Measurements from ENCODE around the gene ARSJ.

The ARSJ gene

DNA sequence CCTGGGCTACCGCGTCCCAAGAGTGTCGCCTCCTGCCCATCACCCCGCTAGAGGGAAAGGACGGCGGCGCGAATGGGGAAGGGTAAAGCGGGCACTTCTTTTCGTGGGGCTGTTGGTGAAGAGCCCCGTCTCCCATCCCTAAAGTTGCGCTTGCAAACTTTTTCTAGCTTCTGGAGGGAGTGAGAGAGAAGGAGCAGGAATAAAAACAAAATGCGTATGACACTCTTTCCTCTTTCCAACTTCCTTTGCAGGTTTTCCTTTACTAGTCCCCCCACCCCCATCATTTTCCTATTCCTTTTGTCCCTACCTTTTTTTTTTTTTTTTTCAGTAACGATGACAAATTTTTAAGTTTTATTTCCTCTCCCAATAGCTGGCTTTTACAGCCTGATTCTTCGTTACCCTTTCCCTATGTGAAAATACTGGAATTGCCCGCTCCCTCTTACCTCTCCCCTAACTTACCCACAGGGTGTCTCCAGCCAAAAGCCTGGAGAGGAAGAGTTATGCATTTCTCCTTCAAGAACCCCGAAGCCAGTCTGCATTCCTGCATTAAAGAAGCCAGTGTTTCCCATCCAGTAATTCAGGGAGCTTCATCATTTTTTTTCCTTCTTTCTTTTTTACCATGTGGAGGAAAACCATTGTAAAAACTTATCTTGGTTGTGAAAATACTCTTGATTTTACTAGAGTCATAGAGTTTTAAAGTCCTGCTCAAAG, 613 bp upstream of the ARSJ start:
- peak overlapping the region; percentile 89 for H3K4me3 ChIP-seq (ENCODE audit: low read length)
- no peaks in the 10 kb centered on the region for H3K4me1 ChIP-seq (ENCODE audit: control insufficient read depth, insufficient read depth, low read length)
- peak overlapping the region; percentile 82 for H3K9ac ChIP-seq (ENCODE audit: low read length)

DNA sequence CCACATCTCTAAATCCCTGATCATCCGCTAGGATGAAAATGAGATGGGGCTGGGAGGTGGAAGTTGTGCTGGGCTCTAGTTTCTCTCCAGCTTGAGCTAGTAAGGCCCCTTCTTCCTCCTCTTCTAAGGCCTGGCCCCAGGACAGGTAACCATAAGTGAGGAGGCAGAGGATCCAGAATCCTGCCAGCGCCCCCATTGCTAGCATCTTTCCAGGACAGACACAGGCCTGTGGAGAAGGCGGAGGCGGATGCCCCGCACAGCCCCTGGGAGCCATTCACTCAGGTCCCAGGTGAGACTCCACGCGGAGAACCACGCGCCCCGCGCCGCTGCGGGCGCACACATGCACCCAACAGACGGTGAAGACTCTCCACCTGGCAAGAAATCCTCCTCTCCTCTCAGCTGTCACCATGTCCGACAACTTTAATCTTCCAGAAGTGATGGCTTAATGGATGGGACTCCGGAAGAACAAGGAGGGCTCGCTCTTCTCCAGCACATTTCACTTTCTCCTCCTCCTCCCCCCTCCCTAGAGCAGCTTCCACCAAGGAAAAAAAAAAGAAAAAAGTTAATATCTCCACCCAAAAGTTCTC, 793 bp downstream of the ARSJ start:
- Histone ChIP-seq H3K9ac (ENCODE audit: low read length) (peak overlapping the region; percentile 82), H3K4me1 (ENCODE audit: control insufficient read depth, insufficient read depth, low read length) (no peaks in the 10 kb centered on the region), H3K27me3 (ENCODE audit: control insufficient read depth, insufficient read depth, low read length) (no peaks in the 10 kb centered on the region), H3K4me3 (ENCODE audit: low read length) (peak overlapping the region; percentile 89), H3K36me3 (ENCODE audit: control insufficient read depth, insufficient read depth, low read length) (no peaks in the 10 kb centered on the region), H3K9me3 (ENCODE audit: control insufficient read depth, low read length) (no peaks in the 10 kb centered on the region)

More for the DNA sequence above, 613 bp upstream of the ARSJ start:
- no peaks in the 10 kb centered on the region for H3K27me3 ChIP-seq (ENCODE audit: control insufficient read depth, insufficient read depth, low read length)
- H3K9me3 ChIP-seq (ENCODE audit: control insufficient read depth, low read length), result no peaks in the 10 kb centered on the region
- no peaks in the 10 kb centered on the region for H3K36me3 ChIP-seq (ENCODE audit: control insufficient read depth, insufficient read depth, low read length)

DNA sequence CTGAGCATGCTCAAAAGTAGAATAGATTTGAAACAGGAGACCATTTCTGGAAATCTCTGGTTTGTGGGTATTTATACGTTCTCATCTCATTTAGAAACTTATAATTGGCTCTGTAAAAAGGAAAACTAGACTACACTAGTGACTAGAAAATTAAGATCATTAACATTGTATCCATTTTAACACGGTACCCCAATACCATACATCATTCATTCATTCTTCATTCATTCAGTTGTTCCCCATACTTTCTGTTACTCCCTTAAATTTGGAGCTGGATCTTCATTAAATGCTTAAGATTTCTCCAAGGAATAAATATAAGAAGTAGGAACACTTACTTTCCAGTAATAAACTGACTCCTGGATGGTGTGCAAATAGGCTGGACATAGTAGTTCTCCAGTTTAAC, 1.3 kb downstream of the ARSJ start:
- Histone ChIP-seq H3K27me3 (ENCODE audit: control insufficient read depth, insufficient read depth, low read length) (no peaks in the 10 kb centered on the region), H3K36me3 (ENCODE audit: control insufficient read depth, insufficient read depth, low read length) (no peaks in the 10 kb centered on the region), H3K4me1 (ENCODE audit: control insufficient read depth, insufficient read depth, low read length) (no peaks in the 10 kb centered on the region), H3K9ac (ENCODE audit: low read length) (peak overlapping the region; percentile 82), H3K9me3 (ENCODE audit: control insufficient read depth, low read length) (no peaks in the 10 kb centered on the region), H3K4me3 (ENCODE audit: low read length) (peak overlapping the region; percentile 89)

DNA sequence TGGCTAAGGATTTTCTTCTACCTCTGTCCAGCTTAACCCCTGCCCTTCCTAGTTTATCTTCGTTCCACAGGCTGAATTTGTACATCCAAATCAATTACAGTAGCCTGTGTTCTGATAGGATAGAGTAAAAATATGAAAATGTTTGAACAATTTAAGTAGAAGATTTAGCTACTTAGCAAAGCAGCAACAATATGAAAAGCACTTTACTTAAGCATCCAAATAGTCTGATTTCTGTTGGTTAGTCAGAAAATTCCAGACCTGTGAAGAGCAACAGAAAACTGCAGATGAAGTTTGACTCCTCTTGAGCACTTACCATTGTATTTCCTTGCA, 2.0 kb downstream of the ARSJ start:
- Histone ChIP-seq H3K4me3 (ENCODE audit: low read length) (peak overlapping the region; percentile 89), H3K9me3 (ENCODE audit: control insufficient read depth, low read length) (no peaks in the 10 kb centered on the region), H3K27me3 (ENCODE audit: control insufficient read depth, insufficient read depth, low read length) (no peaks in the 10 kb centered on the region), H3K9ac (ENCODE audit: low read length) (peak overlapping the region; percentile 1), H3K4me1 (ENCODE audit: control insufficient read depth, insufficient read depth, low read length) (no peaks in the 10 kb centered on the region), H3K36me3 (ENCODE audit: control insufficient read depth, insufficient read depth, low read length) (no peaks in the 10 kb centered on the region)

DNA sequence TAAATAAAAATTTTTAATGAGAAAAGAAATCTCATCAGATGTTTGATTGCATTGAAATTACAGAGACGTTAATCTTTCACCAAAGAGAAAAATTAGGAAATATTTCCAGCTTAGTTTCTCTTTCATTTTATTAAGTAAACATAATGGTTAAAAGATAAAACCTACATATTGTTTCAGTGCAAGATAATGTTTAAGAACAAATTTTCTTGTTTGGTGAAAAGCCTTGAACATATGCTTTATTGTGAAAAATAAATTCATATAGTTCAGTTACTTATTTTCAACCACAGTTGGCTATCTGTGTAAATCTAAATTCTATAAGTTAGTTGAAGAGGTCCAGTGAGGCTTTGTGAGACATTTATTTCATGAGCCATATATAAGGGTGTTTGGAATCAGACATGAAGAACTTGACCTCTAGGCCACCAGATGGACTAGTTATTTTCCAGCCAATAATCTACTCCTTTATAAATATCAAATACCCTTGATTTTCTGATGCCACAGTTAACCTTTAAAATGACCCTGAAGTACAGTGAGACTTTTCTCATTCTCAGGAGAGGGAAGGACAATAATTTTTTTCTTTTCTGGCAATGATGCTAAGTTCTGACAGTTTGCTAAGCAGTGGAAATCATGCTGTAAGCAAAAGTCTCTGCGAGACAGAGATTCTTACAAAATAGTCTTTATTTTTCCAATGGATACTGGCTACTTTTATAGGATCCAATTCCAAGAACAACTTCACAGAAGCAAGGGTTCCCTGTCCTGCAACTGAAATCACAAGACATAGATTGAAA, 2.5 kb downstream of the ARSJ start:
- peak overlapping the region; percentile 89 for H3K4me3 ChIP-seq (ENCODE audit: low read length)

DNA sequence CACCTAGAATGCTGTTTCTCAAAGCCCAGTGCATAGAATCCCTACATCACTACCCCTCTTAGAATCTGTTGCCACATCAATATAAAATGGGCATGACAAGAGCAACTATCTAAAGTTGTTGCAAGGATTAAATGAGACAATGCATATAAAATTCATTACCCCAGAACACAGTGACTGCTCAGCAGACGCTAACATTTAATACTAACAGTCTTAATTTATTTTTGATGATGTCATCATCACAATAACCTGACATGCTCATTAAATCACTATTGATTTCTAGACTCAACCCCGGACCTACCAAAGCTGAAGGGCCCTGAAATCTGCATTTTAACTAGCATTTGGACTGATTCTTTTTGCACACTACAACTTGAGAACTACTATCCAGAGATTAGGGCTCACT, 3.9 kb downstream of the ARSJ start:
- H3K9me3 ChIP-seq (ENCODE audit: control insufficient read depth, low read length), result no peaks in the 10 kb centered on the region
- H3K36me3 ChIP-seq (ENCODE audit: control insufficient read depth, insufficient read depth, low read length), result no peaks in the 10 kb centered on the region
- H3K4me1 ChIP-seq (ENCODE audit: control insufficient read depth, insufficient read depth, low read length), result peaks cover 7% of the 10 kb centered on the region
- H3K27me3 ChIP-seq (ENCODE audit: control insufficient read depth, insufficient read depth, low read length), result no peaks in the 10 kb centered on the region
- H3K4me3 ChIP-seq (ENCODE audit: low read length), result no peak overlapping the region
- no peak overlapping the region for H3K9ac ChIP-seq (ENCODE audit: low read length)

More for the DNA sequence above, 2.5 kb downstream of the ARSJ start:
- H3K36me3 ChIP-seq (ENCODE audit: control insufficient read depth, insufficient read depth, low read length), result no peaks in the 10 kb centered on the region
- H3K4me1 ChIP-seq (ENCODE audit: control insufficient read depth, insufficient read depth, low read length), result no peaks in the 10 kb centered on the region
- H3K9me3 ChIP-seq (ENCODE audit: control insufficient read depth, low read length), result no peaks in the 10 kb centered on the region
- peak overlapping the region; percentile 1 for H3K9ac ChIP-seq (ENCODE audit: low read length)
- no peaks in the 10 kb centered on the region for H3K27me3 ChIP-seq (ENCODE audit: control insufficient read depth, insufficient read depth, low read length)

DNA sequence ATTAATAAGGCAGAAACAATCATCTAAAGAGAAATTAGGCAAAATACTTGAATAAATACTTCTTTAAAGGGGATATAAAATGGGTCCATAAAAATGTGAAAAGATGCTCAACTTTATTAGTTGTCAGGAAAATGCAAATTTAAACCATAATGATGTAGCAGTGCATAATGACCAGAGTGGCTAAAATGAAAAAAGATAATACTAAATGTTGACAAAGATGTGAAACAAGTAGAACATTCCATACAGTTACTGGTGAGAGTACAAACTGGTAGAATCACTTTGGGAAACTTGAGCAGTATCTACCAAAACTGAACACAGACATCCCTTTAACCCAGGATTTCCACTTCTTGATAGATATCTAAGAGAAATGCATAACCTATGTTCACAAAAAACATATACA, 5.0 kb downstream of the ARSJ start:
- peaks cover 7% of the 10 kb centered on the region for H3K4me1 ChIP-seq (ENCODE audit: control insufficient read depth, insufficient read depth, low read length)
- H3K36me3 ChIP-seq (ENCODE audit: control insufficient read depth, insufficient read depth, low read length), result no peaks in the 10 kb centered on the region
- H3K9me3 ChIP-seq (ENCODE audit: control insufficient read depth, low read length), result no peaks in the 10 kb centered on the region
- H3K9ac ChIP-seq (ENCODE audit: low read length), result no peak overlapping the region
- no peak overlapping the region for H3K4me3 ChIP-seq (ENCODE audit: low read length)
- no peaks in the 10 kb centered on the region for H3K27me3 ChIP-seq (ENCODE audit: control insufficient read depth, insufficient read depth, low read length)

DNA sequence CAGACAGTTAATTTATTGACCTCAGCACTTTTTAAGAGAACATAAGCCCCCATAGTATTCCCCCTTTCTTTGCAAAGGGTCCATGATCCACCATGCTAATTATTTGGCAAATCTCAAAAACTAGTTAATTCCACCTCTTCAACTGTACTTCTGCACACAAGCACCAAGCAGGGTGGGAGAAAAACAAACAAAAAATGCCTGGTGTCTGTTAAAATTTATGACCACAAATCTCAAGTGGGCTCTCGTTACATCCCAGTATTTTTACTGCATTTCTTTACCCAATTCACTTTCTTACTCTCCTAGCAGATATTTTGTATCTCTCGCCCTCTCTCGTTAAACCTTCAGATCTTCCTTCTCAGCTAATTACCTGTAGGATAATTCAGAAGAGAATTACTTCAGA, 6.1 kb downstream of the ARSJ start:
- no peak overlapping the region for H3K4me3 ChIP-seq (ENCODE audit: low read length)
- no peak overlapping the region for H3K9ac ChIP-seq (ENCODE audit: low read length)
- H3K27me3 ChIP-seq (ENCODE audit: control insufficient read depth, insufficient read depth, low read length), result no peaks in the 10 kb centered on the region
- H3K4me1 ChIP-seq (ENCODE audit: control insufficient read depth, insufficient read depth, low read length), result peaks cover 7% of the 10 kb centered on the region
- H3K36me3 ChIP-seq (ENCODE audit: control insufficient read depth, insufficient read depth, low read length), result no peaks in the 10 kb centered on the region
- H3K9me3 ChIP-seq (ENCODE audit: control insufficient read depth, low read length), result no peaks in the 10 kb centered on the region

DNA sequence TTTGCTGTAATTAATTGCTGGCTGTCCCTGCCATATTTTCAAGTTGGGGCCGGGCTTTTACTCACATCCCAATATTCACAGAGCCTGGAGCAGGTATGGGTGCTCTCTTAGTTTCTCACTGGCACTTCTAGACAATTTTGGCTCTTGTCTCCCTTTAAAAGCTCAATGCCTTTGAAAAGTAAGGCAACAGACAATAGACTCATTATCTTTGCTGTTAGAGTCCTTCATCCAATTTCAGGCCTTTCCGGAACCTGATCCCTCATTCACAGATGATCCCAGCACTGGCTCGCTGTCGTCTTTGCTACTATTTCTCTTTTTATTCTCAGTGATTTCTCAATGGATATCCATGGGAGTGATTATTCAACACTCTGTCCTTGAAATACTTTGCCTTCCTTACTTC, 6.7 kb downstream of the ARSJ start:
- H3K9ac ChIP-seq (ENCODE audit: low read length), result no peak overlapping the region
- peaks cover 7% of the 10 kb centered on the region for H3K4me1 ChIP-seq (ENCODE audit: control insufficient read depth, insufficient read depth, low read length)
- H3K9me3 ChIP-seq (ENCODE audit: control insufficient read depth, low read length), result no peaks in the 10 kb centered on the region
- no peaks in the 10 kb centered on the region for H3K27me3 ChIP-seq (ENCODE audit: control insufficient read depth, insufficient read depth, low read length)
- no peaks in the 10 kb centered on the region for H3K36me3 ChIP-seq (ENCODE audit: control insufficient read depth, insufficient read depth, low read length)
- no peak overlapping the region for H3K4me3 ChIP-seq (ENCODE audit: low read length)

DNA sequence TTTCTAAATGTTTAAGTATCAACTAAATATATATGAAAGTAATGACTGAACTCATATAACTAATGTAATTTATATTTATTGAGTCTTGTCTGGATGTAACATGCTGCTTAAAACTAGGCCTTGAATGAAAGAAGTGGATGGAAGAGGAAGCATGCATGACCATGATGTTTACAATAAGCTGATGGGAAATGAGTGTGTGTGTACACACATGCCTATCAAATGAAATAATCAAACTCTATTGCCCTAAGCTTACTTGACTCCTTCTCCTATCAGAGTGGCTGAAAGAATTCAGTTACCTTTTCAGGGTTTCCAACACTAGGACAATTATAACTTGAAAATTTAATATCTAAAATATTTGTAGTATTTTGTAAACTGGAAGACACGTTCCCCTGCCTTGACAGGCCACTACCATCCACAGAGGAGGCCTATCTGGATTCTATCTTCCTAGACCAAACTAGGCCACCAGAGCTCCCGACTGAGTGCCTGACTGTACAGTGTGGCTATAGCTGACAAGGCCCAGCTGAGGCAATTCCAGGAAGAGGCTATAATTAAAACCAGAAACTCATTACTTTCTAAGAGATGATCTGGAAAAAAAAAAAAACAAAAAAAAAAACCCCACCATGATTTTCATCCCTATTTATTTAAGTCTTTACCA, 7.6 kb downstream of the ARSJ start:
- Histone ChIP-seq H3K9me3 (ENCODE audit: control insufficient read depth, low read length) (no peaks in the 10 kb centered on the region), H3K36me3 (ENCODE audit: control insufficient read depth, insufficient read depth, low read length) (no peaks in the 10 kb centered on the region), H3K27me3 (ENCODE audit: control insufficient read depth, insufficient read depth, low read length) (no peaks in the 10 kb centered on the region), H3K4me3 (ENCODE audit: low read length) (no peak overlapping the region), H3K9ac (ENCODE audit: low read length) (no peak overlapping the region), H3K4me1 (ENCODE audit: control insufficient read depth, insufficient read depth, low read length) (peaks cover 7% of the 10 kb centered on the region)

DNA sequence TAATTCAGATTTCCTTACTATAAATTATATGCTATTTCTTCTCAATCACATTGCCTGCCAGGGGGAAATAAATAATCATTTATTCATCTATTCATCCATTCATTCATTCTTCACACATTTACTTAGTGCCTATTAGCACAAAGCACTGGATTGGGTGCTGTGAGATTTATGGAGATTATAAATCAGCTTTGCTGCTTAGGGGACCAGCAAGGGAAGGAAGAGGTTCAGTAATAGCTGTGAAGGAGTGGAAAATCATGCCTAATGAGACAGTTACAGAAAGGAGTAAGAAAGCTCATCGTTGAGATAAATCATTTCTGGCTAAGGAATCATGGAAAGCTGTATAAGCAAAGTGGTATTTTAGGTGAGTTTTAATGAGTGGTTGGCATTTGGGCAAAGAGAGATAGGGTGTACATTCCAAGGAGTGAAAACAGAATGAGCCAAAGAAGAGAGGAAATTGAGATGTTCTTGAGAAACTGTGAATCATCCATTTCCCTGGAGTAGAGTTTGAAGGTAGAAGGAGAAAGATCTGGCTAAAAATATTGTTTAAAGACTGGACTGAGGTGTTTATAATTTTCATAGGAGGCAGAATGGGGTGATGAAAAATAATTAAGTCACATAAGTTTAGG, 9.6 kb downstream of the ARSJ start:
- Histone ChIP-seq H3K4me1 (ENCODE audit: control insufficient read depth, insufficient read depth, low read length) (peaks cover 7% of the 10 kb centered on the region), H3K36me3 (ENCODE audit: control insufficient read depth, insufficient read depth, low read length) (no peaks in the 10 kb centered on the region), H3K9ac (ENCODE audit: low read length) (no peak overlapping the region), H3K4me3 (ENCODE audit: low read length) (no peak overlapping the region), H3K9me3 (ENCODE audit: control insufficient read depth, low read length) (no peaks in the 10 kb centered on the region), H3K27me3 (ENCODE audit: control insufficient read depth, insufficient read depth, low read length) (no peaks in the 10 kb centered on the region)
